GM12891 (cell line): ENCODE results near the gene SCAMP1.

Experiments used
- PAX5 ChIP-seq: IDR thresholded peaks from 2 replicates; pipeline ENCODE4 v1.6.1; 2011; ENCODE audit warnings: low read length, moderate library complexity, mild to moderate bottlenecking; ENCODE audit not compliant: insufficient read depth, severe bottlenecking
- POLR2A ChIP-seq: IDR thresholded peaks from 2 replicates; pipeline ENCODE4 v1.6.1; 2011; ENCODE audit warnings: low read depth, low read length, control low read depth
- POLR2AphosphoS5 ChIP-seq: IDR thresholded peaks from 2 replicates; pipeline ENCODE4 v1.6.1; 2011; ENCODE audit warnings: low read depth, low read length, control low read depth
- POU2F2 ChIP-seq: IDR thresholded peaks from 2 replicates; pipeline ENCODE4 v1.6.1; 2011; ENCODE audit warnings: low read depth, mild to moderate bottlenecking, control low read depth, low read length, moderate library complexity
- SPI1 ChIP-seq: IDR thresholded peaks from 2 replicates; pipeline ENCODE4 v1.6.1; 2011; ENCODE audit warnings: low read depth, low read length, control low read depth
- TAF1 ChIP-seq: IDR thresholded peaks from 2 replicates; pipeline ENCODE4 v1.6.1; 2011; ENCODE audit warnings: low read depth, low read length, control low read depth

GRCh38 chr5:78318337-78318736 lies 42.1 kb upstream of the SCAMP1 start:
- TF ChIP-seq POLR2A (no peak), PAX5 (no peak), POLR2AphosphoS5 (no peak), SPI1 (no peak), TAF1 (no peak), POU2F2 (no peak)
